H1 (cell line): ENCODE results near the gene ZNF823. TPM values are rescaled to one million over a fixed set of nuclear protein-coding genes. Genes with fewer than 3 reads are reported as not detected.

Experiments used
- CTCF ChIA-PET: fragments of 300-600 bp; sonication (Branson Sonifier 250); formaldehyde crosslinking; loops from one replicate; lab custom pipeline; 2021; ENCODE audit not compliant: partially characterized antibody; lab: Charles Lee
- POLR2A ChIA-PET: fragments of 300-600 bp; sonication (Branson Sonifier 250); formaldehyde crosslinking; loops from one replicate; lab custom pipeline; 2021; ENCODE audit warnings: inconsistent platforms; ENCODE audit not compliant: partially characterized antibody; lab: Charles Lee
- DNase-seq, 2 experiments: peaks; one replicate each; pipeline versions ENCODE4 v3.0.0 to v3.0.0-alpha.2; 2010 to 2022; ENCODE audit warnings: low spot score in 2 of 2, low read depth in 1 of 2, mixed read lengths in 1 of 2
- FAIRE-seq: peaks from 2 replicates; lab custom pipeline; 2011; peaks lifted over from hg19 to GRCh38; lab: Jason Lieb, UNC
- H2AFZ ChIP-seq: 2 replicates; pipeline ENCODE4 v1.8.1; 2012; ENCODE audit warnings: low read length, inconsistent platforms
- H2AK5ac ChIP-seq: 2 replicates; pipeline ENCODE4 v1.6.1; 2013; ENCODE audit warnings: low read depth, low read length
- H2BK120ac ChIP-seq: replicated peaks from 2 replicates; pipeline ENCODE3; 2013; ENCODE audit warnings: low read depth, low read length, inconsistent platforms
- H2BK12ac ChIP-seq: 2 replicates; pipeline ENCODE4 v1.6.1; 2013; ENCODE audit warnings: low read depth, low read length
- H2BK15ac ChIP-seq: 2 replicates; pipeline ENCODE4 v1.6.1; 2013; ENCODE audit warnings: low read length
- H2BK20ac ChIP-seq: 2 replicates; pipeline ENCODE4 v1.6.1; 2013; ENCODE audit warnings: low read length
- H2BK5ac ChIP-seq: 2 replicates; pipeline ENCODE4 v1.6.1; 2013; ENCODE audit warnings: low read depth, low read length
- H3K14ac ChIP-seq: 2 replicates; pipeline ENCODE4 v1.6.1; 2013; ENCODE audit warnings: inconsistent platforms; ENCODE audit not compliant: insufficient read length
- H3K18ac ChIP-seq: 2 replicates; pipeline ENCODE4 v1.6.1; 2013; ENCODE audit warnings: low read length; ENCODE audit errors: extremely low read depth
- H3K23ac ChIP-seq: 2 replicates; pipeline ENCODE4 v1.6.1; 2013; ENCODE audit warnings: inconsistent platforms; ENCODE audit not compliant: insufficient read length
- H3K23me2 ChIP-seq: 2 replicates; pipeline ENCODE4 v1.6.1; 2013; ENCODE audit warnings: low read depth, low read length
- H3K27ac ChIP-seq: 2 replicates; pipeline ENCODE4 v1.6.1; 2011; ENCODE audit warnings: low read depth, low read length, inconsistent platforms
- H3K27me3 ChIP-seq, 4 experiments: replicated peaks in 1 of 4; 1 replicate in 1 of 4; 2 replicates in 3 of 4; pipeline versions ENCODE4 v1.6.1 to v1.8.1; 2011 to 2013; ENCODE audit warnings: low read length in 3 of 4, mild to moderate bottlenecking in 3 of 4, inconsistent platforms in 2 of 4, mixed read lengths in 2 of 4, moderate library complexity in 1 of 4; ENCODE audit not compliant: control insufficient read depth in 3 of 4, insufficient read depth in 3 of 4; ENCODE audit errors: extremely low read depth in 1 of 4
- H3K36me3 ChIP-seq, 4 experiments: 2 replicates each; pipeline versions ENCODE4 v1.6.1 to v1.8.1; 2011 to 2013; ENCODE audit warnings: mild to moderate bottlenecking in 4 of 4, low read length in 3 of 4, moderate library complexity in 2 of 4, control low read depth in 1 of 4, inconsistent platforms in 1 of 4; ENCODE audit not compliant: insufficient read depth in 4 of 4, control insufficient read depth in 2 of 4
- H3K4ac ChIP-seq: replicated peaks from 2 replicates; pipeline ENCODE3; 2013; ENCODE audit warnings: low read length, low read depth, mixed read lengths, inconsistent platforms; ENCODE audit not compliant: insufficient read length
- H3K4me1 ChIP-seq, 4 experiments: replicated peaks in 1 of 4; 1 replicate in 1 of 4; 2 replicates in 3 of 4; pipeline versions ENCODE4 v1.6.1 to v1.8.1; 2011 to 2013; ENCODE audit warnings: low read length in 3 of 4, inconsistent platforms in 2 of 4, mixed read lengths in 1 of 4; ENCODE audit not compliant: insufficient read depth in 4 of 4, control insufficient read depth in 3 of 4
- H3K4me2 ChIP-seq, 2 experiments: 2 replicates each; pipeline versions ENCODE4 v1.6.1 to v1.8.1; 2011 to 2013; ENCODE audit warnings: low read depth in 2 of 2, low read length in 2 of 2, control low read depth in 1 of 2, inconsistent platforms in 1 of 2, mild to moderate bottlenecking in 1 of 2; ENCODE audit not compliant: insufficient read depth in 1 of 2
- H3K4me3 ChIP-seq, 4 experiments: fragments of 200-600, 300-600 bp in 1 of 4; sonication (generic), shearing (Covaris generic), sonication (Bioruptor Twin) in 1 of 4; 2 replicates each; pipeline versions ENCODE4 v1.5.1 to v1.8.1; 2011 to 2016; ENCODE audit warnings: low read length in 4 of 4, low read depth in 3 of 4, control low read depth in 2 of 4, inconsistent platforms in 2 of 4, mild to moderate bottlenecking in 2 of 4, mixed read lengths in 1 of 4, moderate library complexity in 1 of 4; ENCODE audit not compliant: insufficient read depth in 2 of 4; ENCODE audit errors: extremely low read depth in 1 of 4
- H3K56ac ChIP-seq: replicated peaks from 2 replicates; pipeline ENCODE3; 2013; ENCODE audit warnings: low read depth, mild to moderate bottlenecking, mixed read lengths, low read length, inconsistent platforms; ENCODE audit not compliant: insufficient read length
- H3K79me1 ChIP-seq: 2 replicates; pipeline ENCODE4 v1.6.1; 2013; ENCODE audit warnings: low read depth, low read length, control low read depth
- H3K79me2 ChIP-seq, 2 experiments: 2 replicates each; pipeline versions ENCODE4 v1.6.1 to v1.8.1; 2012 to 2013; ENCODE audit warnings: low read length in 2 of 2, mild to moderate bottlenecking in 2 of 2, inconsistent platforms in 1 of 2; ENCODE audit not compliant: insufficient read depth in 2 of 2, control insufficient read depth in 1 of 2
- H3K9ac ChIP-seq, 4 experiments: replicated peaks in 1 of 4; 1 replicate in 1 of 4; 2 replicates in 3 of 4; pipeline versions ENCODE4 v1.6.1 to v1.8.1; 2011 to 2013; ENCODE audit warnings: low read depth in 3 of 4, low read length in 3 of 4, control low read depth in 2 of 4, mild to moderate bottlenecking in 2 of 4, moderate library complexity in 2 of 4, inconsistent platforms in 1 of 4; ENCODE audit errors: extremely low read depth in 1 of 4
- H3K9me3 ChIP-seq, 2 experiments: 2 replicates each; pipeline versions ENCODE4 v1.6.1 to v1.8.1; 2012 to 2013; ENCODE audit warnings: mild to moderate bottlenecking in 2 of 2, moderate library complexity in 2 of 2, control low read depth in 1 of 2, inconsistent platforms in 1 of 2, low read depth in 1 of 2, low read length in 1 of 2, mixed read lengths in 1 of 2; ENCODE audit not compliant: insufficient read depth in 2 of 2
- H4K20me1 ChIP-seq, 2 experiments: replicated peaks in 1 of 2; 2 replicates each; pipeline versions ENCODE3 to v1.8.1; 2011 to 2013; ENCODE audit warnings: inconsistent platforms in 2 of 2, low read length in 2 of 2, mild to moderate bottlenecking in 1 of 2; ENCODE audit not compliant: insufficient read depth in 2 of 2, control insufficient read depth in 1 of 2
- H4K5ac ChIP-seq: 2 replicates; pipeline ENCODE4 v1.6.1; 2013; ENCODE audit warnings: low read length, low read depth, mixed read lengths, inconsistent platforms; ENCODE audit not compliant: insufficient read length
- H4K8ac ChIP-seq: 2 replicates; pipeline ENCODE4 v1.8.0; 2013; ENCODE audit warnings: mild to moderate bottlenecking, moderate library complexity, low read length, inconsistent platforms; ENCODE audit not compliant: insufficient read depth; ENCODE audit errors: extremely low read depth
- H4K91ac ChIP-seq: replicated peaks from 2 replicates; pipeline ENCODE3; 2013; ENCODE audit warnings: low read length, mixed read lengths, inconsistent platforms; ENCODE audit not compliant: insufficient read length
- FOSL1 ChIP-seq: IDR thresholded peaks from 2 replicates; pipeline ENCODE4 v1.6.1; 2011; ENCODE audit warnings: mild to moderate bottlenecking, low read depth, low read length, moderate library complexity; ENCODE audit not compliant: insufficient read depth
- JUN ChIP-seq: IDR thresholded peaks from 2 replicates; pipeline ENCODE4 v1.6.1; 2011; ENCODE audit warnings: low read depth, mild to moderate bottlenecking, improper control_type of control experiment, low read length
- NRF1 ChIP-seq: IDR thresholded peaks from 2 replicates; pipeline ENCODE4 v1.6.1; 2011; ENCODE audit warnings: mild to moderate bottlenecking, low read depth, low read length, improper control_type of control experiment
- RXRA ChIP-seq: IDR thresholded peaks from 2 replicates; pipeline ENCODE4 v1.6.1; 2011; ENCODE audit warnings: low read depth, mild to moderate bottlenecking, low read length, moderate library complexity; ENCODE audit not compliant: insufficient read depth
- SIN3A ChIP-seq, 2 experiments: IDR thresholded peaks in 1 of 2; conservative IDR thresholded peaks in 1 of 2; 2 replicates each; pipeline ENCODE4 v1.6.1; 2011 to 2012; ENCODE audit warnings: low read length in 2 of 2, improper control_type of control experiment in 1 of 2, low read depth in 1 of 2, mild to moderate bottlenecking in 1 of 2
- SP2 ChIP-seq: IDR thresholded peaks from 2 replicates; pipeline ENCODE4 v1.6.1; 2012; ENCODE audit warnings: mild to moderate bottlenecking, low read length, inconsistent platforms
- SRF ChIP-seq: IDR thresholded peaks from 2 replicates; pipeline ENCODE4 v1.6.1; 2011; ENCODE audit warnings: mild to moderate bottlenecking, low read depth, low read length, moderate library complexity
- TAF1 ChIP-seq: IDR thresholded peaks from 2 replicates; pipeline ENCODE4 v1.6.1; 2011; ENCODE audit warnings: mild to moderate bottlenecking, low read depth, low read length
- TBP ChIP-seq: IDR thresholded peaks from 2 replicates; pipeline ENCODE4 v1.6.1; 2011; ENCODE audit warnings: low read depth, low read length, improper control_type of control experiment
- WGBS, 2 experiments: shearing (Covaris generic) in 1 of 2; methylation state at CpG; one replicate each; pipeline versions ENCODE4 v1.1.6 to v1.1.7; 2013 to 2015; ENCODE audit warnings: low lambda C conversion rate in 2 of 2, mixed read lengths in 2 of 2, inconsistent platforms in 1 of 2, low coverage in 1 of 2, missing lambda C conversion rate in 1 of 2; ENCODE audit not compliant: insufficient replicate concordance in 2 of 2, insufficient coverage in 1 of 2, insufficient read length in 1 of 2; ENCODE audit errors: extremely low coverage in 1 of 2, missing lambda C conversion rate in 1 of 2; 5-methylcytosine and 5-hydroxymethylcytosine counted together
- polyA plus RNA-seq, 7 experiments: library from polyadenylated mRNA; depleted of rRNA in 3 of 7; stranded (reverse) in 5 of 7; unstranded in 2 of 7; fragments of >200 nt in 5 of 7; fragments of 200-250 nt in 2 of 7; gene quantifications; 1 replicate in 5 of 7; 2 replicates in 1 of 7; 4 replicates in 1 of 7; pipeline versions ENCODE4 v1.2.1 to v1.2.3, GENCODE V29; 2011 to 2013; ENCODE audit warnings: missing spikeins in 2 of 7, mixed read lengths in 2 of 7
- total RNA-seq: library from RNA; stranded (reverse); fragmentation: NEBNext Ultra II Directional; extraction: Animal tissue kit (Norgen Biotek cat#: 25700); gene quantifications from 2 replicates; pipeline ENCODE4 v1.2.1, GENCODE V29; 2021
- TF ChIP-seq, protein P1 (sequence below), 3 experiments: IDR thresholded peaks; 1 replicate in 2 of 3; 2 replicates in 1 of 3; pipeline versions ENCODE4 v1.5.1 to v1.6.1; 2011; ENCODE audit warnings: low read length in 3 of 3, mild to moderate bottlenecking in 3 of 3, inconsistent platforms in 2 of 3, low read depth in 1 of 3, moderate library complexity in 1 of 3; ENCODE audit not compliant: insufficient read depth in 1 of 3; ENCODE audit errors: control extremely low read depth in 1 of 3
- TF ChIP-seq, protein P2 (sequence below): IDR thresholded peaks from 2 replicates; pipeline ENCODE4 v1.6.1; 2011; ENCODE audit warnings: low read length, improper control_type of control experiment

ZNF823 gene
- total and polyA plus RNA-seq, 2 of the 8 experiments (the other 6 are each of a cell fraction or from before 2014, with no cell fraction given), result 0.73 to 2.4 TPM

- no peaks in the 10 kb centered on the region for H4K20me1 ChIP-seq
- H2BK5ac ChIP-seq, result no peak overlapping the region
- no peak overlapping the region for H3K4ac ChIP-seq
- no peak overlapping the region for H3K14ac ChIP-seq
- no peak overlapping the region for H3K56ac ChIP-seq
- ChIA-PET POLR2A (no interaction called here), CTCF (interaction anchor here (1.1 to 1.4 kb wide), 2 partner anchors 12 to 123 kb away, joined by 3 to 6 read pairs; no protein-coding TSS in a partner anchor)
- H3K4me3 ChIP-seq, result no peak overlapping the region
- H2BK12ac ChIP-seq, result no peak overlapping the region
- no peaks in the 10 kb centered on the region for H3K79me2 ChIP-seq
- no peak overlapping the region for H2BK120ac ChIP-seq
- H3K9ac ChIP-seq, result no peak overlapping the region
- FAIRE-seq, result no peak
- H3K27ac ChIP-seq, result no peak overlapping the region
- 85% methylated on average over 1 of the region's 1 CpG; no CpG with 5 or more reads in 1 of the 2 experiments for WGBS, 2 experiments
- no peak overlapping the region for H4K8ac ChIP-seq
- H3K4me1 ChIP-seq, result no peaks in the 10 kb centered on the region
- no peak overlapping the region for H2AK5ac ChIP-seq
- no peak overlapping the region for H2AFZ ChIP-seq
- H2BK15ac ChIP-seq, result no peak overlapping the region
- H3K27me3 ChIP-seq, result no peaks in the 10 kb centered on the region; a peak in 1 of 7 replicates
- H4K91ac ChIP-seq, result no peak overlapping the region
- no peak for TF ChIP-seq TAF1
- no peak for TF ChIP-seq SIN3A (conservative IDR thresholded peaks at IDR 0.05 in 1 of 2, IDR thresholded peaks at IDR 0.05 in 1 of 2; ENCODE audit: low read depth in 1 of 2, low read length in 2 of 2)
- TF ChIP-seq TBP, result no peak
- TF ChIP-seq JUN, result no peak
- TF ChIP-seq FOSL1, result no peak
- no peak for TF ChIP-seq SP2
- TF ChIP-seq, protein P1, sequence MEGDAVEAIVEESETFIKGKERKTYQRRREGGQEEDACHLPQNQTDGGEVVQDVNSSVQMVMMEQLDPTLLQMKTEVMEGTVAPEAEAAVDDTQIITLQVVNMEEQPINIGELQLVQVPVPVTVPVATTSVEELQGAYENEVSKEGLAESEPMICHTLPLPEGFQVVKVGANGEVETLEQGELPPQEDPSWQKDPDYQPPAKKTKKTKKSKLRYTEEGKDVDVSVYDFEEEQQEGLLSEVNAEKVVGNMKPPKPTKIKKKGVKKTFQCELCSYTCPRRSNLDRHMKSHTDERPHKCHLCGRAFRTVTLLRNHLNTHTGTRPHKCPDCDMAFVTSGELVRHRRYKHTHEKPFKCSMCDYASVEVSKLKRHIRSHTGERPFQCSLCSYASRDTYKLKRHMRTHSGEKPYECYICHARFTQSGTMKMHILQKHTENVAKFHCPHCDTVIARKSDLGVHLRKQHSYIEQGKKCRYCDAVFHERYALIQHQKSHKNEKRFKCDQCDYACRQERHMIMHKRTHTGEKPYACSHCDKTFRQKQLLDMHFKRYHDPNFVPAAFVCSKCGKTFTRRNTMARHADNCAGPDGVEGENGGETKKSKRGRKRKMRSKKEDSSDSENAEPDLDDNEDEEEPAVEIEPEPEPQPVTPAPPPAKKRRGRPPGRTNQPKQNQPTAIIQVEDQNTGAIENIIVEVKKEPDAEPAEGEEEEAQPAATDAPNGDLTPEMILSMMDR (IDR thresholded peaks at IDR 0.05; ENCODE audit: control extremely low read depth in 1 of 3, insufficient read depth in 1 of 3, low read depth in 1 of 3, low read length in 3 of 3), result no peak
- no peak for TF ChIP-seq SRF
- TF ChIP-seq RXRA, result no peak
- no peak for TF ChIP-seq NRF1
- TF ChIP-seq, protein P2, sequence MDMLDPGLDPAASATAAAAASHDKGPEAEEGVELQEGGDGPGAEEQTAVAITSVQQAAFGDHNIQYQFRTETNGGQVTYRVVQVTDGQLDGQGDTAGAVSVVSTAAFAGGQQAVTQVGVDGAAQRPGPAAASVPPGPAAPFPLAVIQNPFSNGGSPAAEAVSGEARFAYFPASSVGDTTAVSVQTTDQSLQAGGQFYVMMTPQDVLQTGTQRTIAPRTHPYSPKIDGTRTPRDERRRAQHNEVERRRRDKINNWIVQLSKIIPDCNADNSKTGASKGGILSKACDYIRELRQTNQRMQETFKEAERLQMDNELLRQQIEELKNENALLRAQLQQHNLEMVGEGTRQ, result no peak
- no peak overlapping the region for H2BK20ac ChIP-seq
- H3K23me2 ChIP-seq, result no peaks in the 10 kb centered on the region
- H3K23ac ChIP-seq, result no peak overlapping the region
- H3K4me2 ChIP-seq, result no peak overlapping the region
- no peak overlapping the region for H3K18ac ChIP-seq
- H4K5ac ChIP-seq, result no peak overlapping the region
- peaks cover 0 to 5% (median 0%) of the 10 kb centered on the region in 4 experiments; a peak in 2 of 8 replicates for H3K36me3 ChIP-seq
- DNase-seq, result no peak
- H3K9me3 ChIP-seq, result peaks cover 35 to 52% of the 10 kb centered on the region in 2 experiments
- H3K79me1 ChIP-seq, result no peaks in the 10 kb centered on the region
Observed at GRCh38 chr19:11783767-11784166, 45.0 kb upstream of the ZNF823 start.
